ENCODE results near the gene KLHL26.

- no peak for TF ChIP-seq CTCF (IDR thresholded peaks at IDR 0.05; ENCODE audit: borderline replicate concordance, extremely low read depth, low read length, poor library complexity, severe bottlenecking)
- TF ChIP-seq EZH2 (IDR thresholded peaks at IDR 0.05; ENCODE audit: borderline replicate concordance, low read depth, low read length, severe bottlenecking) = no peak
Measured at GRCh38 chr19:18596752-18597157, 40.1 kb upstream of the KLHL26 start.

Measured in DND-41 (cell line).